Measurements from ENCODE around the gene RPS2. TPM values are rescaled to one million over a fixed set of nuclear protein-coding genes. Genes with fewer than 3 reads are reported as not detected.

RPS2 gene
- polyA plus RNA-seq, 3 donors, result 1,774 to 1,944 (median 1,840) TPM

Other genes starting within 250 kb of the RPS2 start
- gene NME3, start 193.3 kb downstream of the RPS2 start, polyA plus RNA-seq (ENCODE audit: insufficient read length in 3 of 3), result 10 to 100 TPM; 18.8 to 22.1 (median 19.4) TPM
- gene EME2, start 192.0 kb downstream of the RPS2 start, polyA plus RNA-seq (ENCODE audit: insufficient read length in 3 of 3), result 1 to 10 TPM; 5.1 to 5.5 (median 5.2) TPM
- 10 to 100 TPM; 58.1 to 69.6 (median 65.0) TPM for gene MRPS34, start 191.7 kb downstream of the RPS2 start, polyA plus RNA-seq (ENCODE audit: insufficient read length in 3 of 3)
- gene SPSB3, start 182.3 kb downstream of the RPS2 start, polyA plus RNA-seq (ENCODE audit: insufficient read length in 3 of 3), result 10 to 100 TPM; 30.8 to 35.7 (median 32.5) TPM
- 10 to 100 TPM; 31.1 to 38.7 (median 31.5) TPM for gene NUBP2, start 181.9 kb downstream of the RPS2 start, polyA plus RNA-seq (ENCODE audit: insufficient read length in 3 of 3)
- gene IGFALS, start 171.1 kb downstream of the RPS2 start, polyA plus RNA-seq (ENCODE audit: insufficient read length in 3 of 3), result 1 to 10 TPM; 1.3 to 2.0 (median 2.0) TPM
- 10 to 100 TPM; 35.4 to 44.8 (median 40.1) TPM for gene HAGH, start 138.0 kb downstream of the RPS2 start, polyA plus RNA-seq (ENCODE audit: insufficient read length in 3 of 3)
- gene FAHD1, start 137.6 kb downstream of the RPS2 start, polyA plus RNA-seq (ENCODE audit: insufficient read length in 3 of 3), result 10 to 100 TPM; 36.6 to 50.7 (median 48.3) TPM
- gene MEIOB, start 92.7 kb downstream of the RPS2 start, polyA plus RNA-seq (ENCODE audit: insufficient read length in 3 of 3), result 1 to 10 TPM; 1.1 to 1.3 (median 1.3) TPM
- gene HS3ST6, start 46.4 kb downstream of the RPS2 start, polyA plus RNA-seq (ENCODE audit: insufficient read length in 3 of 3), result under 1 TPM; 0.12 to 0.24 (median 0.17) TPM
- 10 to 100 TPM; 63.0 to 70.1 (median 65.2) TPM for gene MSRB1, start 21.6 kb downstream of the RPS2 start, polyA plus RNA-seq (ENCODE audit: insufficient read length in 3 of 3)
- under 1 TPM; 0.10 to 0.17 (median 0.16) TPM for gene RPL3L, start 10.1 kb downstream of the RPS2 start, polyA plus RNA-seq (ENCODE audit: insufficient read length in 3 of 3)
- gene NDUFB10, start 5.3 kb downstream of the RPS2 start, polyA plus RNA-seq (ENCODE audit: insufficient read length in 3 of 3), result 100 to 1,000 TPM; 127 to 137 (median 129) TPM
- not detected for gene RNF151, start 2.0 kb upstream of the RPS2 start, polyA plus RNA-seq (ENCODE audit: insufficient read length in 3 of 3)
- gene TBL3, start 7.2 kb upstream of the RPS2 start, polyA plus RNA-seq (ENCODE audit: insufficient read length in 3 of 3), result 10 to 100 TPM; 27.4 to 34.3 (median 32.0) TPM
- gene NOXO1, start 16.6 kb upstream of the RPS2 start, polyA plus RNA-seq (ENCODE audit: insufficient read length in 3 of 3), result under 1 TPM; 0.37 to 0.79 (median 0.60) TPM
- 10 to 100 TPM; 20.5 to 22.0 (median 21.1) TPM for gene GFER, start 19.4 kb upstream of the RPS2 start, polyA plus RNA-seq (ENCODE audit: insufficient read length in 3 of 3)
- 1 to 10 TPM; 1.3 to 1.9 (median 1.4) TPM for gene SYNGR3, start 25.1 kb upstream of the RPS2 start, polyA plus RNA-seq (ENCODE audit: insufficient read length in 3 of 3)
- gene ZNF598, start 45.0 kb upstream of the RPS2 start, polyA plus RNA-seq (ENCODE audit: insufficient read length in 3 of 3), result 10 to 100 TPM; 14.2 to 16.4 (median 15.4) TPM
- gene NPW, start 55.0 kb upstream of the RPS2 start, polyA plus RNA-seq (ENCODE audit: insufficient read length in 3 of 3), result 1 to 10 TPM; 1.7 to 6.0 (median 3.9) TPM
- 100 to 1,000 TPM in 1 of 3 donors, 10 to 100 TPM in 2; 82.6 to 106 (median 88.6) TPM for gene NHERF2, start 62.1 kb upstream of the RPS2 start, polyA plus RNA-seq (ENCODE audit: insufficient read length in 3 of 3)
- gene NTHL1, start 83.0 kb upstream of the RPS2 start, polyA plus RNA-seq (ENCODE audit: insufficient read length in 3 of 3), result 10 to 100 TPM; 15.4 to 17.7 (median 16.9) TPM
- 100 to 1,000 TPM in 2 of 3 donors, 10 to 100 TPM in 1; 98.9 to 117 (median 108) TPM for gene TSC2, start 83.2 kb upstream of the RPS2 start, polyA plus RNA-seq (ENCODE audit: insufficient read length in 3 of 3)
- gene PKD1, start 171.1 kb upstream of the RPS2 start, polyA plus RNA-seq (ENCODE audit: insufficient read length in 3 of 3), result 10 to 100 TPM; 53.0 to 59.6 (median 54.5) TPM
- gene RAB26, start 183.8 kb upstream of the RPS2 start, polyA plus RNA-seq (ENCODE audit: insufficient read length in 3 of 3), result 1 to 10 TPM; 2.7 to 3.1 (median 3.0) TPM
- 10 to 100 TPM; 51.4 to 60.4 (median 60.3) TPM for gene TRAF7, start 191.0 kb upstream of the RPS2 start, polyA plus RNA-seq (ENCODE audit: insufficient read length in 3 of 3)
- gene CASKIN1, start 231.8 kb upstream of the RPS2 start, polyA plus RNA-seq (ENCODE audit: insufficient read length in 3 of 3), result 1 to 10 TPM in 2 of 3 donors, under 1 TPM in 1; 0.92 to 1.4 (median 1.4) TPM
- 10 to 100 TPM; 41.3 to 48.7 (median 43.8) TPM for gene MLST8, start 240.6 kb upstream of the RPS2 start, polyA plus RNA-seq (ENCODE audit: insufficient read length in 3 of 3)
- gene BRICD5, start 246.0 kb upstream of the RPS2 start, polyA plus RNA-seq (ENCODE audit: insufficient read length in 3 of 3), result 1 to 10 TPM; 3.0 to 4.1 (median 3.0) TPM

All from right renal cortex interstitium (tissue), 3 donors.